Measurements from ENCODE around the gene PAQR5. TPM values are rescaled to one million over a fixed set of nuclear protein-coding genes. Genes with fewer than 3 reads are reported as not detected.
"Not testable (repeated sequence)": the region's sequence is repeated elsewhere in the genome, so short reads cannot be mapped to it uniquely, and the experiment has no call there.

The PAQR5 gene
- total RNA-seq, 1 donor from 2014 or later = 1.2 TPM

- Histone ChIP-seq H4K20me1 (ENCODE audit: insufficient read depth, low read length) (no peaks in the 10 kb centered on the region), H2AFZ (ENCODE audit: low read depth, low read length) (no peak overlapping the region), H3K9me3 (ENCODE audit: insufficient read depth, low read depth, low read length) (no peaks in the 10 kb centered on the region), H3K9ac (ENCODE audit: low read length) (no peak overlapping the region), H3K4me3 (ENCODE audit: insufficient read depth, low read depth, low read length) (no peak overlapping the region), H3K4me2 (ENCODE audit: low read length) (no peak overlapping the region), H3K36me3 (ENCODE audit: insufficient read depth, low read length) (no peaks in the 10 kb centered on the region), H3K79me2 (ENCODE audit: insufficient read depth, low read length) (no peaks in the 10 kb centered on the region), H3K27ac (ENCODE audit: low read depth, low read length) (no peak overlapping the region), H3K27me3 (ENCODE audit: insufficient read depth, low read length) (no peaks in the 10 kb centered on the region), H3K4me1 (ENCODE audit: insufficient read depth, low read length) (no peaks in the 10 kb centered on the region)
- Mint-ChIP-seq H3K9me3 (ENCODE audit: unreplicated experiment) (no peaks in the 10 kb centered on the region), H3K4me3 (ENCODE audit: unreplicated experiment) (peak overlapping the region; percentile 50), H3K4me1 (ENCODE audit: low read depth, unreplicated experiment) (no peaks in the 10 kb centered on the region), H3K27me3 (ENCODE audit: low read depth, unreplicated experiment) (peaks cover 26% of the 10 kb centered on the region), H3K27ac (ENCODE audit: unreplicated experiment) (no peak overlapping the region), H3K36me3 (ENCODE audit: low read depth, unreplicated experiment) (no peaks in the 10 kb centered on the region)
- DNase-seq (ENCODE audit: low read depth) (no peak), FAIRE-seq (no peak)
- TF ChIP-seq, protein P1, sequence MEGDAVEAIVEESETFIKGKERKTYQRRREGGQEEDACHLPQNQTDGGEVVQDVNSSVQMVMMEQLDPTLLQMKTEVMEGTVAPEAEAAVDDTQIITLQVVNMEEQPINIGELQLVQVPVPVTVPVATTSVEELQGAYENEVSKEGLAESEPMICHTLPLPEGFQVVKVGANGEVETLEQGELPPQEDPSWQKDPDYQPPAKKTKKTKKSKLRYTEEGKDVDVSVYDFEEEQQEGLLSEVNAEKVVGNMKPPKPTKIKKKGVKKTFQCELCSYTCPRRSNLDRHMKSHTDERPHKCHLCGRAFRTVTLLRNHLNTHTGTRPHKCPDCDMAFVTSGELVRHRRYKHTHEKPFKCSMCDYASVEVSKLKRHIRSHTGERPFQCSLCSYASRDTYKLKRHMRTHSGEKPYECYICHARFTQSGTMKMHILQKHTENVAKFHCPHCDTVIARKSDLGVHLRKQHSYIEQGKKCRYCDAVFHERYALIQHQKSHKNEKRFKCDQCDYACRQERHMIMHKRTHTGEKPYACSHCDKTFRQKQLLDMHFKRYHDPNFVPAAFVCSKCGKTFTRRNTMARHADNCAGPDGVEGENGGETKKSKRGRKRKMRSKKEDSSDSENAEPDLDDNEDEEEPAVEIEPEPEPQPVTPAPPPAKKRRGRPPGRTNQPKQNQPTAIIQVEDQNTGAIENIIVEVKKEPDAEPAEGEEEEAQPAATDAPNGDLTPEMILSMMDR (IDR thresholded peaks at IDR 0.05; ENCODE audit: insufficient read depth, low read depth, low read length) = peak; percentile 8
- no peak for TF ChIP-seq EZH2 (IDR thresholded peaks at IDR 0.05; ENCODE audit: insufficient read depth, low read length)
Observed at GRCh38 chr15:69380100-69380725, 81.5 kb downstream of the PAQR5 start.

GRCh38 chr15:69380726-69381105, 82.0 kb downstream of the PAQR5 start:
- TF ChIP-seq, protein P1 (IDR thresholded peaks at IDR 0.05; ENCODE audit: insufficient read depth, low read depth, low read length) = no peak
- TF ChIP-seq EZH2 (IDR thresholded peaks at IDR 0.05; ENCODE audit: insufficient read depth, low read length) = no peak
- H3K9me3 Mint-ChIP-seq (ENCODE audit: unreplicated experiment) = no peaks in the 10 kb centered on the region
- H3K4me3 Mint-ChIP-seq (ENCODE audit: unreplicated experiment) = no peak overlapping the region
- Histone ChIP-seq H3K4me2 (ENCODE audit: low read length) (no peak overlapping the region), H3K9ac (ENCODE audit: low read length) (no peak overlapping the region), H3K4me3 (ENCODE audit: insufficient read depth, low read depth, low read length) (no peak overlapping the region), H2AFZ (ENCODE audit: low read depth, low read length) (no peak overlapping the region), H3K9me3 (ENCODE audit: insufficient read depth, low read depth, low read length) (no peaks in the 10 kb centered on the region), H3K27me3 (ENCODE audit: insufficient read depth, low read length) (no peaks in the 10 kb centered on the region), H3K4me1 (ENCODE audit: insufficient read depth, low read length) (no peaks in the 10 kb centered on the region), H3K79me2 (ENCODE audit: insufficient read depth, low read length) (no peaks in the 10 kb centered on the region), H4K20me1 (ENCODE audit: insufficient read depth, low read length) (peaks cover 3% of the 10 kb centered on the region), H3K36me3 (ENCODE audit: insufficient read depth, low read length) (no peaks in the 10 kb centered on the region), H3K27ac (ENCODE audit: low read depth, low read length) (no peak overlapping the region)
- H3K27ac Mint-ChIP-seq (ENCODE audit: unreplicated experiment) = no peak overlapping the region
- DNase-seq (ENCODE audit: low read depth) = no peak
- H3K27me3 Mint-ChIP-seq (ENCODE audit: low read depth, unreplicated experiment) = peaks cover 25% of the 10 kb centered on the region
- no peak for FAIRE-seq
- no peaks in the 10 kb centered on the region for H3K36me3 Mint-ChIP-seq (ENCODE audit: low read depth, unreplicated experiment)
- no peaks in the 10 kb centered on the region for H3K4me1 Mint-ChIP-seq (ENCODE audit: low read depth, unreplicated experiment)

DNA sequence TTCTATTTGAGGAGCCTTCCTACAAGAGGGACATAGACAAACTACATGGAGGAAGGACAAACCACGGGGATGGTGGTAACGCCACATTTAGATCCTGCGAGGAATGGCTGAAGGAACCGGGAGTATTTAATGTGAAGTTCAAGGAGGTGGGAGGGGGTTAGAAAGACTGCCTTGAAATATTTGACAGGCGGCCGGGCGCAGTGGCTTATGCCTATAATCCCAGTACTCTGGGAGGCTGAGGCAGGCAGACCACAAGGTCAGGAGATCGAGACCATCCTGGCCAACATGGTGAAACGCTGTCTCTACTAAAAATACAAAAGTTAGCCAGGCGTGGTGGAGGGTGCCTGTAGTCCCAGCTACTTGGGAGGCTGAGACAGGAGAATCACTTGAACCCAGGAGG, 83.5 kb downstream of the PAQR5 start:
- not testable (repeated sequence) for H3K9me3 ChIP-seq (ENCODE audit: insufficient read depth, low read depth, low read length); FAIRE-seq; H2AFZ ChIP-seq (ENCODE audit: low read depth, low read length); H3K4me3 Mint-ChIP-seq (ENCODE audit: unreplicated experiment); H3K27me3 ChIP-seq (ENCODE audit: insufficient read depth, low read length); H3K4me2 ChIP-seq (ENCODE audit: low read length); H3K36me3 Mint-ChIP-seq (ENCODE audit: low read depth, unreplicated experiment); H3K27ac ChIP-seq (ENCODE audit: low read depth, low read length); H3K79me2 ChIP-seq (ENCODE audit: insufficient read depth, low read length); H3K9ac ChIP-seq (ENCODE audit: low read length); H3K4me3 ChIP-seq (ENCODE audit: insufficient read depth, low read depth, low read length); H3K27ac Mint-ChIP-seq (ENCODE audit: unreplicated experiment); DNase-seq (ENCODE audit: low read depth); H3K4me1 Mint-ChIP-seq (ENCODE audit: low read depth, unreplicated experiment); H4K20me1 ChIP-seq (ENCODE audit: insufficient read depth, low read length); H3K4me1 ChIP-seq (ENCODE audit: insufficient read depth, low read length); H3K36me3 ChIP-seq (ENCODE audit: insufficient read depth, low read length); H3K9me3 Mint-ChIP-seq (ENCODE audit: unreplicated experiment)
- peaks cover 20% of the 10 kb centered on the region for H3K27me3 Mint-ChIP-seq (ENCODE audit: low read depth, unreplicated experiment)

DNA sequence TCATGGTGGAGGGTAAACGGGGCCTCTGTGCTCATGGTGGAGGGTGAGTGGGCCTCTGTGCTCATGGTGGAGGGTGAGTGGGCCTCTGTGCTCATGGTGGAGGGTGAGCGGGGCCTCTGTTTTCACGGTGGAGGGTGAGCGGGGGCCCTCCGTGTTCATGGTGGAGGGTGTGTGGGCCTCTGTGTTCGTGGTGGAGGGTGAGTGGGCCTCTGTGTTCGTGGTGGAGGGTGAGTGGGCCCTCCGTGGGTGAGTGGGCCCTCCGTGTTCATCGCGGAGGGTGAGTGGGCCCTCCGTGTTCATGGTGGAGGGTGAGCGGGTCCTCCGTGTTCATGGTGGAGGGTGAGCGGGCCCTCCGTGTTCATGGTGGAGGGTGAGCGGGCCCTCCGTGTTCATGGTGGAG, 85.4 kb downstream of the PAQR5 start:
- DNase-seq (ENCODE audit: low read depth); H3K27ac Mint-ChIP-seq (ENCODE audit: unreplicated experiment); H3K9me3 Mint-ChIP-seq (ENCODE audit: unreplicated experiment); H3K36me3 ChIP-seq (ENCODE audit: insufficient read depth, low read length); H3K27me3 ChIP-seq (ENCODE audit: insufficient read depth, low read length); H3K36me3 Mint-ChIP-seq (ENCODE audit: low read depth, unreplicated experiment); H2AFZ ChIP-seq (ENCODE audit: low read depth, low read length); H3K79me2 ChIP-seq (ENCODE audit: insufficient read depth, low read length); H3K27ac ChIP-seq (ENCODE audit: low read depth, low read length); H4K20me1 ChIP-seq (ENCODE audit: insufficient read depth, low read length); H3K4me1 ChIP-seq (ENCODE audit: insufficient read depth, low read length); H3K4me2 ChIP-seq (ENCODE audit: low read length); H3K9ac ChIP-seq (ENCODE audit: low read length); H3K4me3 ChIP-seq (ENCODE audit: insufficient read depth, low read depth, low read length); H3K9me3 ChIP-seq (ENCODE audit: insufficient read depth, low read depth, low read length); H3K4me1 Mint-ChIP-seq (ENCODE audit: low read depth, unreplicated experiment); H3K4me3 Mint-ChIP-seq (ENCODE audit: unreplicated experiment); FAIRE-seq: not testable (repeated sequence)
- peaks cover 27% of the 10 kb centered on the region for H3K27me3 Mint-ChIP-seq (ENCODE audit: low read depth, unreplicated experiment)

All from astrocyte (in vitro differentiated cells and primary cell).